ENCODE results near the gene ZDBF2. TPM values are rescaled to one million over a fixed set of nuclear protein-coding genes. Genes with fewer than 3 reads are reported as not detected.
"Not testable (repeated sequence)": the region's sequence is repeated elsewhere in the genome, so short reads cannot be mapped to it uniquely, and the experiment has no call there.

ZDBF2 gene
- total RNA-seq, 1 donor from 2014 or later = 8.3 TPM

DNA sequence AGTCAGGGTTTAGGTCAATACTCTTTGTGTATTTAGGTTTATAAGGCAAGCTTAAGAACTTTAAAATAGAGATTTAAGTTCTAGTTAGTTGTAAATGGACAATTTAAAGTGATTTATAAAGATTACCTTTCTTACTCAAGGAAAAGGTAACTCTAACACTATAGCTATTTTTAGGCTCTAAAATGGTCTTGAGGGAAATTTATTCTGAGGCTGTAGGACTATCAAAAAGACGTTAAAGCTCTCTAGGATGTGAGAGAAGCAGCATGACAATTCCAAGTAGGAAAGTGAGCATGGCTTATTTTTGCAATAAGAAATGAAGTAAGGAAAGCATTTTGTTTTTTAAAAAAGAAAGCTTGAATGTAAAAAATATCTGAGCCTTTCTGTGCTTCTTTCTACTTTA, 78.1 kb downstream of the ZDBF2 start:
- DNase-seq = no peak
- Histone ChIP-seq H3K4me1 (no peaks in the 10 kb centered on the region), H3K4me3 (no peak overlapping the region), H3K27ac (replicated peaks) (no peak overlapping the region), H3K27me3 (ENCODE audit: low read depth) (no peaks in the 10 kb centered on the region), H3K36me3 (no peaks in the 10 kb centered on the region), H3K9me3 (replicated peaks) (peaks cover 7% of the 10 kb centered on the region)
- TF ChIP-seq, protein P1, sequence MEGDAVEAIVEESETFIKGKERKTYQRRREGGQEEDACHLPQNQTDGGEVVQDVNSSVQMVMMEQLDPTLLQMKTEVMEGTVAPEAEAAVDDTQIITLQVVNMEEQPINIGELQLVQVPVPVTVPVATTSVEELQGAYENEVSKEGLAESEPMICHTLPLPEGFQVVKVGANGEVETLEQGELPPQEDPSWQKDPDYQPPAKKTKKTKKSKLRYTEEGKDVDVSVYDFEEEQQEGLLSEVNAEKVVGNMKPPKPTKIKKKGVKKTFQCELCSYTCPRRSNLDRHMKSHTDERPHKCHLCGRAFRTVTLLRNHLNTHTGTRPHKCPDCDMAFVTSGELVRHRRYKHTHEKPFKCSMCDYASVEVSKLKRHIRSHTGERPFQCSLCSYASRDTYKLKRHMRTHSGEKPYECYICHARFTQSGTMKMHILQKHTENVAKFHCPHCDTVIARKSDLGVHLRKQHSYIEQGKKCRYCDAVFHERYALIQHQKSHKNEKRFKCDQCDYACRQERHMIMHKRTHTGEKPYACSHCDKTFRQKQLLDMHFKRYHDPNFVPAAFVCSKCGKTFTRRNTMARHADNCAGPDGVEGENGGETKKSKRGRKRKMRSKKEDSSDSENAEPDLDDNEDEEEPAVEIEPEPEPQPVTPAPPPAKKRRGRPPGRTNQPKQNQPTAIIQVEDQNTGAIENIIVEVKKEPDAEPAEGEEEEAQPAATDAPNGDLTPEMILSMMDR (IDR thresholded peaks at IDR 0.05; ENCODE audit: borderline replicate concordance) = no peak
- intact Hi-C loops (cut with micrococcal nuclease) = no loop called here

DNA sequence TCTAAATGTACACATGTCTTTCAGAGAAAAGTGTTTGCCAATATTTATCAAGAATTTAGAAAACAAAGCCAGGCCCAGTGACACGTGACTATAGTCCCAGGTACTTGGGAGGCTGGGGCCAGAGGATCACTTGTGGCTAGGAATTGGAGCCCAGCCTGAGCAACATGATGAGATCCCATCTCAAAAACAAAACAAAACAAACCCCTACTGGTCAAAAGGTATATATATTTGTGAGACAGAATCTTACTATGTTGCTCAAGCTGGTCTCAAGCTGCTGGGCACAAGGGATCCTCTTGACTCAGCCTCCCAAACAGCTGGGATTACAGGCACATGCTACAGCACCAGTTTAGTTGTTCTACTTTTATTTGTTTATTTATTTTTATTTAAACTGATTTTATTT, 79.2 kb downstream of the ZDBF2 start:
- no peak overlapping the region for H3K4me3 ChIP-seq
- H3K9me3 ChIP-seq (replicated peaks) = peaks cover 16% of the 10 kb centered on the region
- DNase-seq = no peak
- TF ChIP-seq, protein P1 (IDR thresholded peaks at IDR 0.05; ENCODE audit: borderline replicate concordance) = no peak
- no peaks in the 10 kb centered on the region for H3K36me3 ChIP-seq
- intact Hi-C loops (cut with micrococcal nuclease) = no loop called here
- H3K27ac ChIP-seq (replicated peaks) = no peak overlapping the region
- no peaks in the 10 kb centered on the region for H3K4me1 ChIP-seq
- no peaks in the 10 kb centered on the region for H3K27me3 ChIP-seq (ENCODE audit: low read depth)

DNA sequence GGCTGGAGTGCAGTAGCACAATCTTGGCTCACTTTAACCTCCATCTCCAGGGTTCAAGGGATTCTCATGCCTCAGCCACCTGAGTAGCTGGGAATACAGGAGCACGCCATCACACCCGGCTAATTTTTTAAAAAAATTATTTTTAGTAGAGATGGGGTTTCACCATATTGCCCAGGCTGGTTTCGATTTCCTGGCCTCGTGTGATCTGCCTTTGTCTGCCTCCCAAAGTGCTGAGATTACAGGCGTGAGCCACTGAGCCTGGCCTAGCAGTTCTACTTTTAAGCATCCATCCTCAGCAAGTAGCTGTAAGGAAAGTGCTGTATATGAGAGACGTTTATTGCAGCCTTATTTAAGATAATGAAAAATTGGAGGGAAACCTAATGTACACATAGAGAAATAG, 79.7 kb downstream of the ZDBF2 start:
- TF ChIP-seq, protein P1 (IDR thresholded peaks at IDR 0.05; ENCODE audit: borderline replicate concordance) = no peak
- Histone ChIP-seq H3K9me3 (replicated peaks) (peaks cover 18% of the 10 kb centered on the region), H3K36me3 (no peaks in the 10 kb centered on the region), H3K4me3 (no peak overlapping the region), H3K27me3 (ENCODE audit: low read depth) (no peaks in the 10 kb centered on the region), H3K4me1 (no peaks in the 10 kb centered on the region), H3K27ac (replicated peaks) (no peak overlapping the region)
- intact Hi-C loops (cut with micrococcal nuclease) = no loop called here
- no peak for DNase-seq

DNA sequence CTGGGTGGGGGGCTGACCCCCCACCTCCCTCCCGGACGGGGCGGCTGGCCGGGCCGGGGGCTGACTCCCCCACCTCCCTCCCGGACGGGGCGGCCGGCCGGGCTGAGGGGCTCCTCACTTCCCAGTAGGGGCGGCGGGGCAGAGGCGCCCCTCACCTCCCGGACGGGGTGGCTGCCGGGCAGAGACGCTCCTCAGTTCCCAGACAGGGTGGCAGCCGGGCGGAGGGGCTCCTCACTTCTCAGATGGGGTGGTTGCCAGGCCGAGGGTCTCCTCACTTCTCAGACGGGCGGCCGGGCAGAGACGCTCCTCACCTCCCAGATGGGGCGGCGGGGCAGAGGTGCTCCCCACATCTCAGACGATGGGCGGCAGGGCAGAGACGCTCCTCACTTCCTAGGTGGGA, 82.4 kb downstream of the ZDBF2 start:
- H3K27me3 ChIP-seq (ENCODE audit: low read depth); H3K4me1 ChIP-seq; intact Hi-C loops (cut with micrococcal nuclease); H3K27ac ChIP-seq (replicated peaks); DNase-seq; H3K36me3 ChIP-seq; H3K4me3 ChIP-seq: not testable (repeated sequence)
- peaks cover 14% of the 10 kb centered on the region for H3K9me3 ChIP-seq (replicated peaks)

DNA sequence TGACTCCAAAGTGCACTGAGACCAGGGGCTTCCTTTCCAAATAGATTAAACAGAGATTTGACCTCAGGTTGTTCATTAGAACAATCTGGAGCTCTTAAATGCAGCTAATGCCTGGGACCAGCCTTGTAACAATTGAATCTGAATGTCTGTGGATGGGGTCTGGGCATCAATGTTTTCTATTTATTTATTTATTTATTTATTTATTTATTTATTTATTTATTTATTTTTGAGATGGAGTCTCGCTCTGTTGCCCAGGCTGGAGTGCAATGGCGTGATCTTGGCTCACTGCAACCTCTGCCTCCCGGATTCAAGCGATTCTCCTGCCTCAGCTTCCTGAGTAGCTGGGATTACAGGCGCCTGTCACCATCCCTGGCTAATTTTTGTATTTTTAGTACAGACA, 86.4 kb downstream of the ZDBF2 start:
- H3K4me1 ChIP-seq; H3K36me3 ChIP-seq; H3K27ac ChIP-seq (replicated peaks); H3K4me3 ChIP-seq; intact Hi-C loops (cut with micrococcal nuclease); DNase-seq; H3K27me3 ChIP-seq (ENCODE audit: low read depth): not testable (repeated sequence)
- peaks cover 14% of the 10 kb centered on the region for H3K9me3 ChIP-seq (replicated peaks)

DNA sequence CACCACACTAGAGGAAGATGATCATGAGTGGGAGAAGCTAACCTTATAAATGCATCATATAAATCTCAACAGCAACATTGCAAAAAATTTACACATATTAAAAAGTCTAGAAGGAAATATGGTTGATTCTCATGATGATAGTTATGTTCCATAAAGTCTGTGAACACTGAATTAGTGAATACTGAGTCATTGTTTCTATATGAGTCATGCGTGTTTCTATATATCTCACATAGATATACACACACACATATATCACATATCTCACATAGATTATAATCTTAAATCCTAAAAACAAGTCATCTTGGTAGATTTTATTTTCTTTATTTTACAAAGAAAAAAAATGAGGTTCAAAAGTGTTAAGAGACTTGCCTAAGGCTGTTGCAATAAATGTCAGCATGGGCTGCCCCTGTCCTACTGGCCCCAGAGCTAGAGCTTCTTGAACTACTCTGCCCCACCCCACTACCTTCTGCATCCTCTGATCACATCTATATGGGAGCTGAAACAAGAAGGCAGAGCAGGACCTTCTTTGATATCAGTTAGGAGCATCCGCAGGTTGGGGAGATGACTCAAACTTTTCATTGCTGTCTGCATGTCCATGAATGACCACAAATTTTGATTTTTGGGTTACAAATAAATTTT, 87.1 kb downstream of the ZDBF2 start:
- intact Hi-C loops (cut with micrococcal nuclease) = no loop called here

More for the DNA sequence above, 87.1 kb downstream of the ZDBF2 start:
- H3K4me1 ChIP-seq = no peaks in the 10 kb centered on the region
- H3K27ac ChIP-seq (replicated peaks) = no peak overlapping the region
- DNase-seq = no peak
- TF ChIP-seq, protein P1 (IDR thresholded peaks at IDR 0.05; ENCODE audit: borderline replicate concordance) = no peak
- no peaks in the 10 kb centered on the region for H3K27me3 ChIP-seq (ENCODE audit: low read depth)
- peaks cover 14% of the 10 kb centered on the region for H3K9me3 ChIP-seq (replicated peaks)
- no peaks in the 10 kb centered on the region for H3K36me3 ChIP-seq
- H3K4me3 ChIP-seq = no peak overlapping the region

Other genes with a start within 250 kb of the ZDBF2 start
- gene INO80D, start 188.5 kb upstream of the ZDBF2 start, total RNA-seq = 12.8 TPM
- 486 TPM for gene NDUFS1, start 115.2 kb upstream of the ZDBF2 start, total RNA-seq
- gene EEF1B2, start 114.8 kb upstream of the ZDBF2 start, total RNA-seq = 229 TPM
- gene ADAM23, start 168.9 kb downstream of the ZDBF2 start, total RNA-seq = 61.2 TPM